T-helper 17 cell (primary cell): ENCODE data around the gene CHST15. TPM values are rescaled to one million over a fixed set of nuclear protein-coding genes. Genes with fewer than 3 reads are reported as not detected.

Experiments
- ATAC-seq: fragments of 150-1000 bp; cut with Tn5 transposase; 2 replicates; pipeline ENCODE4 v1.10.0; 2021; ENCODE audit warnings: mild to moderate bottlenecking, moderate library complexity
- DNase-seq, 3 donors: peaks; one replicate each; pipeline versions ENCODE4 v3.0.0 to v3.0.0-alpha.2; 2020 to 2021
- H3K9me3 ChIP-seq: one replicate; pipeline ENCODE4 v1.7.0; 2013; ENCODE audit warnings: low read length, mild to moderate bottlenecking; ENCODE audit not compliant: control insufficient read depth, poor library complexity, severe bottlenecking
- H3K27ac Mint-ChIP-seq: one replicate; pipeline ENCODE4 v1.8.0; 2022; ENCODE audit warnings: mild to moderate bottlenecking, moderate library complexity, mixed read lengths
- H3K27me3 Mint-ChIP-seq: one replicate; pipeline ENCODE4 v1.8.0; 2022; ENCODE audit warnings: mixed read lengths
- H3K36me3 Mint-ChIP-seq: one replicate; pipeline ENCODE4 v1.8.0; 2022; ENCODE audit warnings: low read depth, mixed read lengths
- H3K4me1 Mint-ChIP-seq: one replicate; pipeline ENCODE4 v1.8.0; 2022; ENCODE audit warnings: mild to moderate bottlenecking, mixed read lengths
- H3K4me3 Mint-ChIP-seq: one replicate; pipeline ENCODE4 v1.8.0; 2022; ENCODE audit warnings: mild to moderate bottlenecking, moderate library complexity, mixed read lengths
- total RNA-seq, 4 donors: library from RNA in 2 of 4; stranded (reverse) in 2 of 4; gene quantifications; one replicate each; pipeline ENCODE4 v1.2.3 and lab custom pipeline; 2022 to 2026

CHST15 gene
- total RNA-seq, 2 donors from 2014 or later: 0.26 to 3.3 TPM

DNA sequence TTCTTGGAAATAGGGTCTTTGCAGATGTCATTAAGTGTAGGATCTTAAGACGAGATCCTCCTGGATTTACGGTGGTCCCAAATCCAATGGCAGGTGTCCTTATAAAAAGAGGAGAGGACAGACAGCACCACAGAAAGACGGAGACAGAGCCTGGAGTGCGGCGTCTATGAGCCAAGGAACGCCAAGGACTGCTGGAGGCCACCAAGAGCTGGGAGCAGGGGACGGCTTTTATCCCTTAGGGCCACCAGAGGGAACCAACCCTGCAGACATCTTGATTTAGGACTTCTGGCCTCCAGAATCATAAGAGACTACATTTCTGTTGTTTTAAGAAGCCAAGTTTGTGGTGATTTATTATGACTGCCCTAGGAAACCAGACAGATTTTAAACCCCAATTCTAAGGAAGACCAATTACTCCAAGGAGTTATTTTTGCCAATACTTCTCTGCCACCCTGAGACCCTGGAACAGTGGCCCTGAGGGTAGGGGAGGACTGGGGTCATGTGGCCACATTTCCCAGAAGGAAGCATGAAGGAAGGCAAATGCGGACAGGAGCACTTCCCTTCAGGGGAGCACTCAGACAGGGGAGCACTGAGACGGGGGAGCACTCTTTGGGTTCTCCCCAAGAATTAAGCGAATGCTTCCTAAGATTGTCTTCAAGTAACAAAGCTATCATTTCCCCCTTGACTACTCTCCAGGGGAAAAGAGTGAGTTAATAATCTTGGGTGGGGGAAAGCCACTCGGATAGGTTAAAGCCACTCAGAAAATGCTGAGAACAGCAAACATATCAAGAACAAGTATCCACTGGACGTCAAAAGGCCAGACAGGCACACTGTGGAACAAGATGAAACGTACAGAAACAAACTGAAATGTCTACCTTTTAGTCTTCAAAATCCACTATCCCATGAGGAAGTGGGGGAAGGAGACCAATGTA, 67.5 kb downstream of the CHST15 start:
- H3K9me3 ChIP-seq: no peaks in the 10 kb centered on the region
- no peak overlapping the region for H3K27ac Mint-ChIP-seq

DNA sequence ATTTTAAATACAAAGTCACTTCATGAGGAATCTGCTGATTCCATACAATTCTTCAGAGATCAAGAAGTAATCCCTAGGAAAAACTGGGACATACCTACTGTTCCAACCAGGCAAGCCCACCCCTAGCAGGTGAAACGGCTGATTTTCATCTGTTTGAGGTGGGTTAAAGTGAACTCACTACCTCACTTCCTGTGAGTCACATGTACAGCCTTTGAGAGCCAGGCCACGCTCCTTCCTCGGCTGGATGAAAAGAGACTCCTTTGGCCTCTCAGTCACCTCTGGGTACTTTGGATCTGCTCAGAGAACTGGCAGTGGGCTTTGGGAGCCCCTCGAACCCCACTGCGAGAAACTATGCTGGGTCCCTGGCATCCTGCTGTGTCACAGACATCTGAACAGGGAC, 68.2 kb downstream of the CHST15 start:
- Mint-ChIP-seq H3K36me3 (no peaks in the 10 kb centered on the region), H3K27ac (no peak overlapping the region), H3K4me3 (no peak overlapping the region), H3K27me3 (peaks cover 43% of the 10 kb centered on the region), H3K4me1 (no peaks in the 10 kb centered on the region)
- H3K9me3 ChIP-seq: no peaks in the 10 kb centered on the region
- DNase-seq: no peak
- ATAC-seq: no peak

More for the DNA sequence above, 67.5 kb downstream of the CHST15 start:
- DNase-seq (no peak), ATAC-seq (no peak)
- Mint-ChIP-seq H3K4me1 (no peaks in the 10 kb centered on the region), H3K36me3 (no peaks in the 10 kb centered on the region), H3K4me3 (no peak overlapping the region), H3K27me3 (peaks cover 45% of the 10 kb centered on the region)

DNA sequence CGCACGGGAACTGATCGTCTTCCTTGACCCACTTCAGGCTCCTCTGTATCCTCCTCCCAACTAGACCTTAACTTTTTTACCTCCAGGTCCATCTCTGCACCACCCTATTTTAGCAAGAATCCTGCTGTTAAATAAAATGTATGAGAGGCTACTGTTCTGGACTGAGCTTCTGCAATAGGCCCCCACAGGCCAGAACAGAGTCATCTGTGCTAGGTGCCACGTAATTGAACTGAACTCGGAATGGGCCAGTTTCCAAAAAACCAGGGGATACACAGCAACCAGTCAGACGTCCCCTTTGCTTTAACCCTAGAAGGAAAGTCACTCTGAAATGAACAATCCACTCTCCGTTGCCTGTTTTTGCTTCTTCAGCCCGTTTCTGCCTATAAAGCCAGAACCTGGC, 71.3 kb downstream of the CHST15 start:
- DNase-seq: no peak
- Mint-ChIP-seq H3K4me3 (no peak overlapping the region), H3K27me3 (peaks cover 38% of the 10 kb centered on the region), H3K4me1 (no peaks in the 10 kb centered on the region), H3K27ac (no peak overlapping the region), H3K36me3 (peaks cover 2% of the 10 kb centered on the region)
- no peaks in the 10 kb centered on the region for H3K9me3 ChIP-seq
- no peak for ATAC-seq

DNA sequence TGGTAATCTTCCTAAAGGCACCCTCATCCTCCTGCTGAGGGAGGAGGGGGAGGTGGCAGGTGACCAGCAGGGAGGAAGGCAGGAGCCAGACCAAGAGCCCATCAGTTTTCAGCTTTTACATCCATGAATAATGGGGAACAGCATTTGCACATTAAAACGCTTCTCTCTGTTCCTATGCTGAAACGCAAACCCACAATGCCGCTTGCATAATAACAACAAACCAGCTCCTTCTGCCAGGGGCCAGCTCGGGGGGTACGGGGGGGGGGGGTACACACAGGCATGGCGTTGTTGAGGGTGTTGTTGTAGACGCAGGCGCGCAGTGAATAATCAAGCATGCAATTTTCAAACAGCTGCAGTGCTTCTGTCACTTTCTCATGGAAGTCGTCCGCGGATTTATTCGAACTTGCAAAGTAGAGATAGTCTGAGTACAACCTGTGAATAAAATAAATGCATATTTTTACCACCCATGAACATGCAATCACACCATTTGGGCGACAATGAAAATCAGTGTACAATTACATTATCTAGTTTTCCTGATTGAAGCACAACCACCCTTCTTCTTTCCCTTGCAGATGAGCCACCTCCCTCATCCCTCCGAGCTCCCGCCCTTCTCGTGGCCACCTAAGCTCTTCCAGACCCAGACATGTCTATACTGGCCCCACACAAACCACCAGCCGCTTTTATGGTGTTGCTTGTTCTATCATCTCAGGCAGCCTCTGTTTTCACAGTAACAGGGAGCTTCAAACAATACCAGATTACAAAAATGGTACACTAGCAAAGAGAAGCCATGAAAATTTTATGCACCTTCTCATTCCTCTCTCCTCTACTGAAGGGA, 72.2 kb downstream of the CHST15 start:
- Mint-ChIP-seq H3K4me3 (no peak overlapping the region), H3K4me1 (no peaks in the 10 kb centered on the region), H3K27ac (no peak overlapping the region), H3K27me3 (peaks cover 38% of the 10 kb centered on the region), H3K36me3 (peaks cover 2% of the 10 kb centered on the region)
- H3K9me3 ChIP-seq: no peaks in the 10 kb centered on the region
- ATAC-seq: no peak
- DNase-seq: no peak

- H3K36me3 Mint-ChIP-seq: peaks cover 2% of the 10 kb centered on the region
- ATAC-seq: no peak
- H3K27me3 Mint-ChIP-seq: peaks cover 32% of the 10 kb centered on the region
- H3K4me1 Mint-ChIP-seq: no peaks in the 10 kb centered on the region
- no peak overlapping the region for H3K27ac Mint-ChIP-seq
- DNase-seq: no peak
- no peaks in the 10 kb centered on the region for H3K9me3 ChIP-seq
- H3K4me3 Mint-ChIP-seq: no peak overlapping the region
These were observed 73.3 kb downstream of the CHST15 start for GRCh38 chr10:124019886-124020797.

- Mint-ChIP-seq H3K27ac (no peak overlapping the region), H3K4me1 (no peaks in the 10 kb centered on the region), H3K27me3 (peaks cover 29% of the 10 kb centered on the region), H3K4me3 (no peak overlapping the region), H3K36me3 (peaks cover 2% of the 10 kb centered on the region)
- DNase-seq (no peak), ATAC-seq (no peak)
- H3K9me3 ChIP-seq: no peaks in the 10 kb centered on the region
These were observed 74.4 kb downstream of the CHST15 start for GRCh38 chr10:124018886-124019525.

DNA sequence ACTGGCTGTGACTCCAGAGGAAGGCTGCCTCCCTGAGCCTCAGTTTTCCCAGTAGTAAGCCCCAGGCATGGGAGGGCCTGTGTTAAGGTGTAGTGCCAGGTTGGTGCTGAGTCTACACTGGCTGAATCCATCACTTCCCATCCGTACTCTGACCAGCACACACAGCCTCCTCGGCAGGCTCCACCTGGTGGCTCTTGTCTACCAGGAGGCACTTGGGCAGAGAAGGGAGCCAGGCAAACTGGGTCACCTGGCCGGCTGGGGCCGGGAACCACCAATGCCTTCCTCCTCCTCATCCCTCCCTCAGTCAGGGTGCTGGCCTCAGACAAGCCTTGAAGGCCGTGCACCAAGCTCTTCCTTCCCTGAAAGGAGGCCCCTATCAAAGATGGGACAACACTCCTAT, 75.7 kb downstream of the CHST15 start:
- H3K9me3 ChIP-seq: no peaks in the 10 kb centered on the region
- DNase-seq: no peak

GRCh38 chr10:124016804-124017375, 76.5 kb downstream of the CHST15 start:
- no peak overlapping the region for H3K4me3 Mint-ChIP-seq
- ATAC-seq: no peak
- H3K36me3 Mint-ChIP-seq: peaks cover 2% of the 10 kb centered on the region
- peaks cover 18% of the 10 kb centered on the region for H3K27me3 Mint-ChIP-seq
- no peak for DNase-seq
- H3K4me1 Mint-ChIP-seq: no peaks in the 10 kb centered on the region
- H3K9me3 ChIP-seq: no peaks in the 10 kb centered on the region
- H3K27ac Mint-ChIP-seq: no peak overlapping the region

More for the DNA sequence above, 75.7 kb downstream of the CHST15 start:
- Mint-ChIP-seq H3K36me3 (peaks cover 2% of the 10 kb centered on the region), H3K27ac (no peak overlapping the region), H3K27me3 (peaks cover 23% of the 10 kb centered on the region), H3K4me1 (no peaks in the 10 kb centered on the region), H3K4me3 (no peak overlapping the region)
- ATAC-seq: no peak

DNA sequence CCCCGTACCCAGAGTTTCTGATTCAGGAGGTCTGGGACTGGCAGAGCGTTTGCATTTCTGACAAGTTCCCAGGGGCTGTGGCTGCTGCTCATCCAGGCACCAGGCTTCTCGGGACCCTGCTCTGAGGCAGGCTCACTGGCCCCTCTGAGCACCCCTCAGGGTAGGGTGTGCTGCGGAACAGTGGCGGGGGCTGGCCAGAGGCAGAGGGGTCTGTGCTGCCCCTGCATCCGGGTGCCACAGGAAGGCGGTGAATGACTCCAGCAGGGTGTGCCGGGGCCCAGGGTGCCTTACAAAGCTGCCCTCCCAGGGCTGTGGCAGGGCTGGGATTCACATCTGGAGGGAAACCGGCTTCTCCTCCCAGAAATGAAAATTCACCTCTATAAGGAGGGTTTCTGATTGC, 77.4 kb downstream of the CHST15 start:
- Mint-ChIP-seq H3K27me3 (peaks cover 13% of the 10 kb centered on the region), H3K27ac (no peak overlapping the region), H3K4me3 (no peak overlapping the region), H3K36me3 (peaks cover 2% of the 10 kb centered on the region), H3K4me1 (no peaks in the 10 kb centered on the region)
- no peaks in the 10 kb centered on the region for H3K9me3 ChIP-seq
- DNase-seq (no peak), ATAC-seq (no peak)

DNA sequence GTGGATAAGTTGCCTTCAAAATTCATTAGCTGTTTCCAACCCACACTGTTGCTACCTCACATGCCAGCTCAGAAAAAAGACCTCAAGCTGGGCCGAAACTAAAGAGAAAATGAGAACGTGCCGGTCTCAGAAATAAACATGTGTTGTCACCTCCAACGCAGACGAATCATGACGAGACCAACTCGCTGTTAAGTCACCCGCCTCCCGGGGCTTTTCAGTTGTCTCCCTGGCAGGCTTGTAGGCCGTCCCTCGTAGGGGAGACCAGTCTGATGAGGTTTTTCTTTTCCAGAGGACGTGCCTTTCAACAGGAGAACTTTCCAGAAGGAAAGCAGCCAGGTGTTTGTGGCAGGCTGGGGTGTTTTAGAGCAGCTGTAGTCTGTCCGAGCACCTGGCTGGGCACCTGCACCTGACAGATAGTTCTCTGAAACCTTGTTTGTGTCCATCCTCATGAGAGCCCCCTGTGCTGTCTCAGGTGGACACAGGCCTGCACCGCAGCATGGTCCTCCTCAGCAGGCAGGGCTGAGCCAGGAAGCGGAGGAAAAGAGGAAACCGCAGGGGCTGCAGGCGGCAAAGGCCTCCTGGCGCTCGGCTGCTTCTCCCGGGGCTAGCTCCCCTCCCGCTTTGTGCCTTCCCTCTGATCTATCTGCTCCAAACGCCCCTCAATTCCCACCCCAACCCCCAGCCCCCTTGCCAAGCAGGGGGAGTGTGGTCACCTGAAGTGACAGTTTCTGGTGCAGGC, 78.8 kb downstream of the CHST15 start:
- Mint-ChIP-seq H3K4me3 (no peak overlapping the region), H3K27ac (no peak overlapping the region), H3K36me3 (peaks cover 2% of the 10 kb centered on the region), H3K4me1 (no peaks in the 10 kb centered on the region), H3K27me3 (peaks cover 4% of the 10 kb centered on the region)
- DNase-seq (no peak), ATAC-seq (no peak)
- H3K9me3 ChIP-seq: no peaks in the 10 kb centered on the region

- no peak for ATAC-seq
- Mint-ChIP-seq H3K27me3 (no peaks in the 10 kb centered on the region), H3K36me3 (peaks cover 2% of the 10 kb centered on the region), H3K4me1 (no peaks in the 10 kb centered on the region), H3K27ac (no peak overlapping the region), H3K4me3 (no peak overlapping the region)
- no peak for DNase-seq
- H3K9me3 ChIP-seq: no peaks in the 10 kb centered on the region
These were observed 79.5 kb downstream of the CHST15 start for GRCh38 chr10:124013916-124014315.

GRCh38 chr10:124012991-124013390, 80.4 kb downstream of the CHST15 start:
- H3K27ac Mint-ChIP-seq: no peak overlapping the region
- no peaks in the 10 kb centered on the region for H3K9me3 ChIP-seq
- DNase-seq: no peak
- ATAC-seq: no peak
- H3K36me3 Mint-ChIP-seq: peaks cover 2% of the 10 kb centered on the region
- H3K4me1 Mint-ChIP-seq: no peaks in the 10 kb centered on the region
- no peak overlapping the region for H3K4me3 Mint-ChIP-seq
- no peaks in the 10 kb centered on the region for H3K27me3 Mint-ChIP-seq
